H1 (cell line): ENCODE measurements around the gene PLXNB2. TPM values are rescaled to one million over a fixed set of nuclear protein-coding genes. Genes with fewer than 3 reads are reported as not detected.
A peak's percentile ranks its signal among the peaks of the same experiment; 100 is the strongest.

Experiments
- CTCF ChIA-PET: fragments of 300-600 bp; sonication (Branson Sonifier 250); formaldehyde crosslinking; loops from one replicate; lab custom pipeline; 2021; ENCODE audit not compliant: partially characterized antibody; lab: Charles Lee
- POLR2A ChIA-PET: fragments of 300-600 bp; sonication (Branson Sonifier 250); formaldehyde crosslinking; loops from one replicate; lab custom pipeline; 2021; ENCODE audit warnings: inconsistent platforms; ENCODE audit not compliant: partially characterized antibody; lab: Charles Lee
- DNase-seq, 2 experiments: peaks; one replicate each; pipeline versions ENCODE4 v3.0.0 to v3.0.0-alpha.2; 2010 to 2022; ENCODE audit warnings: low spot score in 2 of 2, low read depth in 1 of 2, mixed read lengths in 1 of 2
- FAIRE-seq: peaks from 2 replicates; lab custom pipeline; 2011; peaks lifted over from hg19 to GRCh38; lab: Jason Lieb, UNC
- H2AFZ ChIP-seq: 2 replicates; pipeline ENCODE4 v1.8.1; 2012; ENCODE audit warnings: low read length, inconsistent platforms
- H2AK5ac ChIP-seq: 2 replicates; pipeline ENCODE4 v1.6.1; 2013; ENCODE audit warnings: low read depth, low read length
- H2BK120ac ChIP-seq: replicated peaks from 2 replicates; pipeline ENCODE3; 2013; ENCODE audit warnings: low read depth, low read length, inconsistent platforms
- H2BK12ac ChIP-seq: 2 replicates; pipeline ENCODE4 v1.6.1; 2013; ENCODE audit warnings: low read depth, low read length
- H2BK15ac ChIP-seq: 2 replicates; pipeline ENCODE4 v1.6.1; 2013; ENCODE audit warnings: low read length
- H2BK20ac ChIP-seq: 2 replicates; pipeline ENCODE4 v1.6.1; 2013; ENCODE audit warnings: low read length
- H2BK5ac ChIP-seq: 2 replicates; pipeline ENCODE4 v1.6.1; 2013; ENCODE audit warnings: low read depth, low read length
- H3K14ac ChIP-seq: 2 replicates; pipeline ENCODE4 v1.6.1; 2013; ENCODE audit warnings: inconsistent platforms; ENCODE audit not compliant: insufficient read length
- H3K18ac ChIP-seq: 2 replicates; pipeline ENCODE4 v1.6.1; 2013; ENCODE audit warnings: low read length; ENCODE audit errors: extremely low read depth
- H3K23ac ChIP-seq: 2 replicates; pipeline ENCODE4 v1.6.1; 2013; ENCODE audit warnings: inconsistent platforms; ENCODE audit not compliant: insufficient read length
- H3K23me2 ChIP-seq: 2 replicates; pipeline ENCODE4 v1.6.1; 2013; ENCODE audit warnings: low read depth, low read length
- H3K27ac ChIP-seq: 2 replicates; pipeline ENCODE4 v1.6.1; 2011; ENCODE audit warnings: low read depth, low read length, inconsistent platforms
- H3K27me3 ChIP-seq, 4 experiments: replicated peaks in 1 of 4; 1 replicate in 1 of 4; 2 replicates in 3 of 4; pipeline versions ENCODE4 v1.6.1 to v1.8.1; 2011 to 2013; ENCODE audit warnings: low read length in 3 of 4, mild to moderate bottlenecking in 3 of 4, inconsistent platforms in 2 of 4, mixed read lengths in 2 of 4, moderate library complexity in 1 of 4; ENCODE audit not compliant: control insufficient read depth in 3 of 4, insufficient read depth in 3 of 4; ENCODE audit errors: extremely low read depth in 1 of 4
- H3K36me3 ChIP-seq, 4 experiments: 2 replicates each; pipeline versions ENCODE4 v1.6.1 to v1.8.1; 2011 to 2013; ENCODE audit warnings: mild to moderate bottlenecking in 4 of 4, low read length in 3 of 4, moderate library complexity in 2 of 4, control low read depth in 1 of 4, inconsistent platforms in 1 of 4; ENCODE audit not compliant: insufficient read depth in 4 of 4, control insufficient read depth in 2 of 4
- H3K4ac ChIP-seq: replicated peaks from 2 replicates; pipeline ENCODE3; 2013; ENCODE audit warnings: low read length, low read depth, mixed read lengths, inconsistent platforms; ENCODE audit not compliant: insufficient read length
- H3K4me1 ChIP-seq, 4 experiments: replicated peaks in 1 of 4; 1 replicate in 1 of 4; 2 replicates in 3 of 4; pipeline versions ENCODE4 v1.6.1 to v1.8.1; 2011 to 2013; ENCODE audit warnings: low read length in 3 of 4, inconsistent platforms in 2 of 4, mixed read lengths in 1 of 4; ENCODE audit not compliant: insufficient read depth in 4 of 4, control insufficient read depth in 3 of 4
- H3K4me2 ChIP-seq, 2 experiments: 2 replicates each; pipeline versions ENCODE4 v1.6.1 to v1.8.1; 2011 to 2013; ENCODE audit warnings: low read depth in 2 of 2, low read length in 2 of 2, control low read depth in 1 of 2, inconsistent platforms in 1 of 2, mild to moderate bottlenecking in 1 of 2; ENCODE audit not compliant: insufficient read depth in 1 of 2
- H3K4me3 ChIP-seq, 4 experiments: fragments of 200-600, 300-600 bp in 1 of 4; sonication (generic), shearing (Covaris generic), sonication (Bioruptor Twin) in 1 of 4; 2 replicates each; pipeline versions ENCODE4 v1.5.1 to v1.8.1; 2011 to 2016; ENCODE audit warnings: low read length in 4 of 4, low read depth in 3 of 4, control low read depth in 2 of 4, inconsistent platforms in 2 of 4, mild to moderate bottlenecking in 2 of 4, mixed read lengths in 1 of 4, moderate library complexity in 1 of 4; ENCODE audit not compliant: insufficient read depth in 2 of 4; ENCODE audit errors: extremely low read depth in 1 of 4
- H3K56ac ChIP-seq: replicated peaks from 2 replicates; pipeline ENCODE3; 2013; ENCODE audit warnings: low read depth, mild to moderate bottlenecking, mixed read lengths, low read length, inconsistent platforms; ENCODE audit not compliant: insufficient read length
- H3K79me1 ChIP-seq: 2 replicates; pipeline ENCODE4 v1.6.1; 2013; ENCODE audit warnings: low read depth, low read length, control low read depth
- H3K79me2 ChIP-seq, 2 experiments: 2 replicates each; pipeline versions ENCODE4 v1.6.1 to v1.8.1; 2012 to 2013; ENCODE audit warnings: low read length in 2 of 2, mild to moderate bottlenecking in 2 of 2, inconsistent platforms in 1 of 2; ENCODE audit not compliant: insufficient read depth in 2 of 2, control insufficient read depth in 1 of 2
- H3K9ac ChIP-seq, 4 experiments: replicated peaks in 1 of 4; 1 replicate in 1 of 4; 2 replicates in 3 of 4; pipeline versions ENCODE4 v1.6.1 to v1.8.1; 2011 to 2013; ENCODE audit warnings: low read depth in 3 of 4, low read length in 3 of 4, control low read depth in 2 of 4, mild to moderate bottlenecking in 2 of 4, moderate library complexity in 2 of 4, inconsistent platforms in 1 of 4; ENCODE audit errors: extremely low read depth in 1 of 4
- H3K9me3 ChIP-seq, 2 experiments: 2 replicates each; pipeline versions ENCODE4 v1.6.1 to v1.8.1; 2012 to 2013; ENCODE audit warnings: mild to moderate bottlenecking in 2 of 2, moderate library complexity in 2 of 2, control low read depth in 1 of 2, inconsistent platforms in 1 of 2, low read depth in 1 of 2, low read length in 1 of 2, mixed read lengths in 1 of 2; ENCODE audit not compliant: insufficient read depth in 2 of 2
- H4K20me1 ChIP-seq, 2 experiments: replicated peaks in 1 of 2; 2 replicates each; pipeline versions ENCODE3 to v1.8.1; 2011 to 2013; ENCODE audit warnings: inconsistent platforms in 2 of 2, low read length in 2 of 2, mild to moderate bottlenecking in 1 of 2; ENCODE audit not compliant: insufficient read depth in 2 of 2, control insufficient read depth in 1 of 2
- H4K5ac ChIP-seq: 2 replicates; pipeline ENCODE4 v1.6.1; 2013; ENCODE audit warnings: low read length, low read depth, mixed read lengths, inconsistent platforms; ENCODE audit not compliant: insufficient read length
- H4K8ac ChIP-seq: 2 replicates; pipeline ENCODE4 v1.8.0; 2013; ENCODE audit warnings: mild to moderate bottlenecking, moderate library complexity, low read length, inconsistent platforms; ENCODE audit not compliant: insufficient read depth; ENCODE audit errors: extremely low read depth
- H4K91ac ChIP-seq: replicated peaks from 2 replicates; pipeline ENCODE3; 2013; ENCODE audit warnings: low read length, mixed read lengths, inconsistent platforms; ENCODE audit not compliant: insufficient read length
- CREB1 ChIP-seq: IDR thresholded peaks from 2 replicates; pipeline ENCODE4 v1.6.1; 2012; ENCODE audit warnings: inconsistent platforms
- EZH2 ChIP-seq: fragments of 200-600 bp; sonication (generic); IDR thresholded peaks from 2 replicates; pipeline ENCODE4 v1.7.1; 2012; ENCODE audit warnings: low read depth, mild to moderate bottlenecking, moderate library complexity, low read length, inconsistent platforms; ENCODE audit not compliant: severe bottlenecking
- NRF1 ChIP-seq: IDR thresholded peaks from 2 replicates; pipeline ENCODE4 v1.6.1; 2011; ENCODE audit warnings: mild to moderate bottlenecking, low read depth, low read length, improper control_type of control experiment
- PHF8 ChIP-seq: fragments of 200-600 bp; sonication (generic); conservative IDR thresholded peaks from 2 replicates; pipeline ENCODE4 v1.7.1; 2012; ENCODE audit warnings: low read depth, mild to moderate bottlenecking, inconsistent platforms, low read length, moderate library complexity
- POLR2A ChIP-seq, 2 experiments: IDR thresholded peaks; 1 replicate in 1 of 2; 2 replicates in 1 of 2; pipeline ENCODE4 v1.6.1; 2011; ENCODE audit warnings: low read depth in 2 of 2, low read length in 2 of 2, mild to moderate bottlenecking in 2 of 2; ENCODE audit errors: control extremely low read depth in 1 of 2
- RBBP5 ChIP-seq: IDR thresholded peaks from 2 replicates; pipeline ENCODE4 v1.7.1; 2012; ENCODE audit warnings: low read depth, mild to moderate bottlenecking, inconsistent platforms, low read length, moderate library complexity, borderline replicate concordance
- SP2 ChIP-seq: IDR thresholded peaks from 2 replicates; pipeline ENCODE4 v1.6.1; 2012; ENCODE audit warnings: mild to moderate bottlenecking, low read length, inconsistent platforms
- WGBS, 2 experiments: shearing (Covaris generic) in 1 of 2; methylation state at CpG; one replicate each; pipeline versions ENCODE4 v1.1.6 to v1.1.7; 2013 to 2015; ENCODE audit warnings: low lambda C conversion rate in 2 of 2, mixed read lengths in 2 of 2, inconsistent platforms in 1 of 2, low coverage in 1 of 2, missing lambda C conversion rate in 1 of 2; ENCODE audit not compliant: insufficient replicate concordance in 2 of 2, insufficient coverage in 1 of 2, insufficient read length in 1 of 2; ENCODE audit errors: extremely low coverage in 1 of 2, missing lambda C conversion rate in 1 of 2; 5-methylcytosine and 5-hydroxymethylcytosine counted together
- polyA plus RNA-seq, 7 experiments: library from polyadenylated mRNA; depleted of rRNA in 3 of 7; stranded (reverse) in 5 of 7; unstranded in 2 of 7; fragments of >200 nt in 5 of 7; fragments of 200-250 nt in 2 of 7; gene quantifications; 1 replicate in 5 of 7; 2 replicates in 1 of 7; 4 replicates in 1 of 7; pipeline versions ENCODE4 v1.2.1 to v1.2.3, GENCODE V29; 2011 to 2013; ENCODE audit warnings: missing spikeins in 2 of 7, mixed read lengths in 2 of 7
- total RNA-seq: library from RNA; stranded (reverse); fragmentation: NEBNext Ultra II Directional; extraction: Animal tissue kit (Norgen Biotek cat#: 25700); gene quantifications from 2 replicates; pipeline ENCODE4 v1.2.1, GENCODE V29; 2021

The PLXNB2 gene
- total and polyA plus RNA-seq, 2 of the 8 experiments (the other 6 are each of a cell fraction or from before 2014, with no cell fraction given), result 58.3 to 92.8 TPM

GRCh38 chr22:50309601-50309991 is 2.1 kb upstream of the PLXNB2 start:
- H3K23ac ChIP-seq, result no peak overlapping the region
- H4K91ac ChIP-seq, result peak overlapping the region; percentile 69
- H3K4ac ChIP-seq, result no peak overlapping the region
- H2BK12ac ChIP-seq, result 0 out of 2 replicates have a peak overlapping the region, but pooled peaks have one; percentile 90
- H3K4me1 ChIP-seq, result peaks cover 3 to 29% (median 15%) of the 10 kb centered on the region in 4 experiments; a peak in 6 of 7 replicates
- peaks cover 0 to 8% of the 10 kb centered on the region in 2 experiments; a peak in 2 of 4 replicates for H3K79me2 ChIP-seq
- H3K23me2 ChIP-seq, result peaks cover 2% of the 10 kb centered on the region; the same call in 1 of the 2 replicates
- 0 out of 2 replicates have a peak overlapping the region, but pooled peaks have one; percentile 60 for H2BK5ac ChIP-seq
- H3K4me3 ChIP-seq, result no peak overlapping the region
- FAIRE-seq, result no peak
- H3K4me2 ChIP-seq, result no peak overlapping the region
- CTCF ChIA-PET, result interaction anchor here (0.9 to 2.2 kb wide), 4 partner anchors 11 to 33 kb away, joined by 3 to 7 read pairs (median 6); no protein-coding TSS in a partner anchor
- H4K8ac ChIP-seq, result no peak overlapping the region
- H2BK120ac ChIP-seq, result no peak overlapping the region
- H2AFZ ChIP-seq, result no peak overlapping the region
- no peak overlapping the region for H3K14ac ChIP-seq
- H3K9ac ChIP-seq, result no peak overlapping the region
- no peak overlapping the region for H3K27ac ChIP-seq
- no peaks in the 10 kb centered on the region; a peak in 1 of 4 replicates for H3K9me3 ChIP-seq
- peak overlapping the region; percentile 72; the same call in 1 of the 2 replicates for H2BK15ac ChIP-seq
- no peaks in the 10 kb centered on the region; a peak in 2 of 7 replicates for H3K27me3 ChIP-seq
- H3K36me3 ChIP-seq, result no peaks in the 10 kb centered on the region
- H4K5ac ChIP-seq, result no peak overlapping the region
- H3K79me1 ChIP-seq, result no peaks in the 10 kb centered on the region; the same call in 1 of the 2 replicates
- no peak overlapping the region for H3K18ac ChIP-seq
- no peak overlapping the region for H2AK5ac ChIP-seq
- DNase-seq, result no peak
- no peak overlapping the region; the same call in 1 of the 2 replicates for H2BK20ac ChIP-seq
- WGBS, 2 experiments, result 98% methylated on average over 6 of the region's 7 CpGs; no CpG with 5 or more reads in 1 of the 2 experiments
- POLR2A ChIA-PET, result interaction anchor here (0.9 to 1.8 kb wide), 3 partner anchors 15 to 27 kb away, joined by 3 to 9 read pairs (median 5); partner anchors contain the start of gene DENND6B
- TF ChIP-seq SP2 (no peak), POLR2A (IDR thresholded peaks at IDR 0.05; ENCODE audit: control extremely low read depth in 1 of 2, low read depth in 2 of 2, low read length in 2 of 2) (no peak), NRF1 (no peak), EZH2 (no peak), PHF8 (no peak), RBBP5 (no peak), CREB1 (no peak)
- TF ChIP-seq, all 59 proteins: peak for 0
- H4K20me1 ChIP-seq, result peaks cover 0 to 6% of the 10 kb centered on the region in 2 experiments
- H3K56ac ChIP-seq, result no peak overlapping the region
